ENCODE results near the gene IL6ST.
"Not testable (repeated sequence)": the region's sequence is repeated elsewhere in the genome, so short reads cannot be mapped to it uniquely, and the experiment has no call there.

The IL6ST gene

GRCh38 chr5:56019306-56020272 is 24.8 kb upstream of the IL6ST start:
- Histone ChIP-seq H3K4me1 (ENCODE audit: control insufficient read depth, low read depth, low read length) (no peaks in the 10 kb centered on the region), H3K27me3 (ENCODE audit: control insufficient read depth, insufficient read depth, low read length) (no peaks in the 10 kb centered on the region), H3K36me3 (ENCODE audit: control insufficient read depth, low read depth, low read length) (no peaks in the 10 kb centered on the region), H3K4me3 (ENCODE audit: low read length) (no peak overlapping the region), H3K27ac (ENCODE audit: low read length) (no peak overlapping the region), H3K9me3 (ENCODE audit: control insufficient read depth, low read depth, low read length) (no peaks in the 10 kb centered on the region), H3K9ac (ENCODE audit: low read length) (no peak overlapping the region)

GRCh38 chr5:56018832-56019231 is 24.1 kb upstream of the IL6ST start:
- H3K4me3 ChIP-seq (ENCODE audit: low read length) = no peak overlapping the region
- no peaks in the 10 kb centered on the region for H3K4me1 ChIP-seq (ENCODE audit: control insufficient read depth, low read depth, low read length)
- H3K27ac ChIP-seq (ENCODE audit: low read length) = no peak overlapping the region
- no peaks in the 10 kb centered on the region for H3K27me3 ChIP-seq (ENCODE audit: control insufficient read depth, insufficient read depth, low read length)
- no peak overlapping the region for H3K9ac ChIP-seq (ENCODE audit: low read length)
- H3K36me3 ChIP-seq (ENCODE audit: control insufficient read depth, low read depth, low read length) = no peaks in the 10 kb centered on the region
- no peaks in the 10 kb centered on the region for H3K9me3 ChIP-seq (ENCODE audit: control insufficient read depth, low read depth, low read length)

GRCh38 chr5:56014701-56015100 is 19.9 kb upstream of the IL6ST start:
- not testable (repeated sequence) for H3K36me3 ChIP-seq (ENCODE audit: control insufficient read depth, low read depth, low read length); H3K4me3 ChIP-seq (ENCODE audit: low read length); H3K27me3 ChIP-seq (ENCODE audit: control insufficient read depth, insufficient read depth, low read length); H3K4me1 ChIP-seq (ENCODE audit: control insufficient read depth, low read depth, low read length); H3K9me3 ChIP-seq (ENCODE audit: control insufficient read depth, low read depth, low read length); H3K9ac ChIP-seq (ENCODE audit: low read length); H3K27ac ChIP-seq (ENCODE audit: low read length)

DNA sequence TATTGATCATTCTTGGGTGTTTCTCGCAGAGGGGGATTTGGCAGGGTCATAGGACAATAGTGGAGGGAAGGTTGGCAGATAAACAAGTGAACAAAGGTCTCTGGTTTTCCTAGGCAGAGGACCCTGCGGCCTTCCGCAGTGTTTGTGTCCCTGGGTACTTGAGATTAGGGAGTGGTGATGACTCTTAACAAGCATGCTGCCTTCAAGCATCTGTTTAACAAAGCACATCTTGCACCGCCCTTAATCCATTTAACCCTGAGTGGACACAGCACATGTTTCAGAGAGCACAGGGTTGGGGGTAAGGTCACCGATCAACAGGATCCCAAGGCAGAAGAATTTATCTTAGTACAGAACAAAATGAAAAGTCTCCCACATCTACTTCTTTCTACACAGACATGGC is 19.2 kb upstream of the IL6ST start:
- not testable (repeated sequence) for H3K27ac ChIP-seq (ENCODE audit: low read length); H3K9ac ChIP-seq (ENCODE audit: low read length); H3K27me3 ChIP-seq (ENCODE audit: control insufficient read depth, insufficient read depth, low read length); H3K9me3 ChIP-seq (ENCODE audit: control insufficient read depth, low read depth, low read length); H3K4me1 ChIP-seq (ENCODE audit: control insufficient read depth, low read depth, low read length); H3K4me3 ChIP-seq (ENCODE audit: low read length); H3K36me3 ChIP-seq (ENCODE audit: control insufficient read depth, low read depth, low read length)

- no peak overlapping the region for H3K27ac ChIP-seq (ENCODE audit: low read length)
- no peak overlapping the region for H3K4me3 ChIP-seq (ENCODE audit: low read length)
- H3K36me3 ChIP-seq (ENCODE audit: control insufficient read depth, low read depth, low read length) = no peaks in the 10 kb centered on the region
- H3K4me1 ChIP-seq (ENCODE audit: control insufficient read depth, low read depth, low read length) = no peaks in the 10 kb centered on the region
- no peak overlapping the region for H3K9ac ChIP-seq (ENCODE audit: low read length)
- H3K27me3 ChIP-seq (ENCODE audit: control insufficient read depth, insufficient read depth, low read length) = no peaks in the 10 kb centered on the region
- H3K9me3 ChIP-seq (ENCODE audit: control insufficient read depth, low read depth, low read length) = no peaks in the 10 kb centered on the region
These were observed 17.7 kb upstream of the IL6ST start for GRCh38 chr5:56012281-56012963.

DNA sequence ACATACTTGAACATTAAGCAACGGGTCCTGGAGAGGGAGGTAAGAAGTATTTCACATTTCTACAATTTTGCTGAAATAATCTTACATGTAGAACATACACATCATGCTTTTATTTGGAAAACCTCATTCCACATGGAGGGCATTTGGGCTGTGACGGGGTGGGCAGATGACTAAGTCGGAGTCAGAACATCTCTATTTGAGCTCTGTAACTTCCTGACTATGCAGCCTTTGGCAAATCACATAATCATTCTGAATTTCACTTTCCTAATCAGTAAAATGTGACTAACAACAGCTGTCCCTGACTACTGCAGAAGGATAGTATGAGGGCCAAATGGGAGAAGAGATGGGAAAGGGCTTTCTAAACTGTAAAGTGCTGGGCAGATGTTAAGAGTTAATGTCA is 17.1 kb upstream of the IL6ST start:
- H3K36me3 ChIP-seq (ENCODE audit: control insufficient read depth, low read depth, low read length) = no peaks in the 10 kb centered on the region
- no peak overlapping the region for H3K27ac ChIP-seq (ENCODE audit: low read length)
- H3K9me3 ChIP-seq (ENCODE audit: control insufficient read depth, low read depth, low read length) = no peaks in the 10 kb centered on the region
- H3K4me1 ChIP-seq (ENCODE audit: control insufficient read depth, low read depth, low read length) = no peaks in the 10 kb centered on the region
- H3K4me3 ChIP-seq (ENCODE audit: low read length) = no peak overlapping the region
- no peaks in the 10 kb centered on the region for H3K27me3 ChIP-seq (ENCODE audit: control insufficient read depth, insufficient read depth, low read length)
- no peak overlapping the region for H3K9ac ChIP-seq (ENCODE audit: low read length)

DNA sequence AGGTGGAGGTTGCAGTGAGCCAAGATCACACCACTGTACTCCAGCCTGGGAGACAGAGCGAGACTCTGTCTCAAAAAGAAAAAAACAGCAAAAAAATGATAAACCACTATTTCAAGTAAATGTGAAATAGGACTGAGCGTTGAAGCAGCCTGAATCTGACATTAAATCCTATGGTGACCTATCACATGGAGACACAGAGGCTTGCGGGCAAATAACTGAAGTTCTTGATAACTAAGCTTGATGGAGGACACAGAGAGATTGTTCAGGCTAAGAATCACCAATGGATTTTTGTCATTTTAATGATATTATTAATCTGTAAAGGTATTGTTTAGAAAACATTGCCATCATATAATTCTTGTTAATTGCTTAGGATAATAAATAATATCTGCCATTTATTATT is 15.7 kb upstream of the IL6ST start:
- H3K27me3 ChIP-seq (ENCODE audit: control insufficient read depth, insufficient read depth, low read length) = no peaks in the 10 kb centered on the region
- no peak overlapping the region for H3K4me3 ChIP-seq (ENCODE audit: low read length)
- H3K9me3 ChIP-seq (ENCODE audit: control insufficient read depth, low read depth, low read length) = no peaks in the 10 kb centered on the region
- H3K27ac ChIP-seq (ENCODE audit: low read length) = no peak overlapping the region
- no peaks in the 10 kb centered on the region for H3K36me3 ChIP-seq (ENCODE audit: control insufficient read depth, low read depth, low read length)
- no peaks in the 10 kb centered on the region for H3K4me1 ChIP-seq (ENCODE audit: control insufficient read depth, low read depth, low read length)
- no peak overlapping the region for H3K9ac ChIP-seq (ENCODE audit: low read length)

- Histone ChIP-seq H3K4me1 (ENCODE audit: control insufficient read depth, low read depth, low read length) (no peaks in the 10 kb centered on the region), H3K27me3 (ENCODE audit: control insufficient read depth, insufficient read depth, low read length) (no peaks in the 10 kb centered on the region), H3K9me3 (ENCODE audit: control insufficient read depth, low read depth, low read length) (no peaks in the 10 kb centered on the region), H3K9ac (ENCODE audit: low read length) (no peak overlapping the region), H3K36me3 (ENCODE audit: control insufficient read depth, low read depth, low read length) (no peaks in the 10 kb centered on the region), H3K27ac (ENCODE audit: low read length) (no peak overlapping the region), H3K4me3 (ENCODE audit: low read length) (no peak overlapping the region)
These were observed 11.8 kb upstream of the IL6ST start for GRCh38 chr5:56006600-56006999.

- Histone ChIP-seq H3K27me3 (ENCODE audit: control insufficient read depth, insufficient read depth, low read length) (no peaks in the 10 kb centered on the region), H3K9me3 (ENCODE audit: control insufficient read depth, low read depth, low read length) (no peaks in the 10 kb centered on the region), H3K9ac (ENCODE audit: low read length) (no peak overlapping the region), H3K4me3 (ENCODE audit: low read length) (no peak overlapping the region), H3K36me3 (ENCODE audit: control insufficient read depth, low read depth, low read length) (no peaks in the 10 kb centered on the region), H3K27ac (ENCODE audit: low read length) (no peak overlapping the region), H3K4me1 (ENCODE audit: control insufficient read depth, low read depth, low read length) (no peaks in the 10 kb centered on the region)
These were observed 11.3 kb upstream of the IL6ST start for GRCh38 chr5:56006094-56006493.

GRCh38 chr5:56004874-56005273 is 10.1 kb upstream of the IL6ST start:
- no peaks in the 10 kb centered on the region for H3K36me3 ChIP-seq (ENCODE audit: control insufficient read depth, low read depth, low read length)
- no peak overlapping the region for H3K4me3 ChIP-seq (ENCODE audit: low read length)
- no peaks in the 10 kb centered on the region for H3K4me1 ChIP-seq (ENCODE audit: control insufficient read depth, low read depth, low read length)
- no peak overlapping the region for H3K9ac ChIP-seq (ENCODE audit: low read length)
- H3K27ac ChIP-seq (ENCODE audit: low read length) = no peak overlapping the region
- H3K27me3 ChIP-seq (ENCODE audit: control insufficient read depth, insufficient read depth, low read length) = no peaks in the 10 kb centered on the region
- H3K9me3 ChIP-seq (ENCODE audit: control insufficient read depth, low read depth, low read length) = no peaks in the 10 kb centered on the region

GRCh38 chr5:56003679-56004078 is 8.9 kb upstream of the IL6ST start:
- Histone ChIP-seq H3K4me1 (ENCODE audit: control insufficient read depth, low read depth, low read length) (no peaks in the 10 kb centered on the region), H3K4me3 (ENCODE audit: low read length) (no peak overlapping the region), H3K27ac (ENCODE audit: low read length) (no peak overlapping the region), H3K27me3 (ENCODE audit: control insufficient read depth, insufficient read depth, low read length) (no peaks in the 10 kb centered on the region), H3K9me3 (ENCODE audit: control insufficient read depth, low read depth, low read length) (no peaks in the 10 kb centered on the region), H3K9ac (ENCODE audit: low read length) (no peak overlapping the region), H3K36me3 (ENCODE audit: control insufficient read depth, low read depth, low read length) (no peaks in the 10 kb centered on the region)

DNA sequence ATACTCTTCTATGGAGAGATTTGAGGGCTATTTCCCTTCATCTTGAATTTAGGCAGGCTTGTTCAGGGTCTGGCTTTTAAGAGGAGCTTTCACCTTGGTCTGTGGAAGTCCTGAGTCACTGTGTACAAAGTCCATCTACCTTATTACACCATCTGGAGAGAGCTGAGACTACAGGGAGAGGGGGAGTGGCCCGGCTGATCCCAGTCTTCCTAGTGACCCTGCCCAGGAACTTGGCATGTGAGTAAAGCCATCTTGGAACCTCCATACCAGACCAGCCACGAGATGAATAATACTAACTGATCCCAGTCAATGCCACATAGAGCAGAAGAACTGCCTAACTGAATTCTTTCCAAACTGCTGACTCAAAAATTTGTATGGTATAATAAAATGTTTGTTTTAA is 8.4 kb upstream of the IL6ST start:
- no peak overlapping the region for H3K9ac ChIP-seq (ENCODE audit: low read length)
- no peaks in the 10 kb centered on the region for H3K36me3 ChIP-seq (ENCODE audit: control insufficient read depth, low read depth, low read length)
- H3K4me3 ChIP-seq (ENCODE audit: low read length) = no peak overlapping the region
- no peak overlapping the region for H3K27ac ChIP-seq (ENCODE audit: low read length)
- no peaks in the 10 kb centered on the region for H3K27me3 ChIP-seq (ENCODE audit: control insufficient read depth, insufficient read depth, low read length)
- no peaks in the 10 kb centered on the region for H3K9me3 ChIP-seq (ENCODE audit: control insufficient read depth, low read depth, low read length)
- H3K4me1 ChIP-seq (ENCODE audit: control insufficient read depth, low read depth, low read length) = no peaks in the 10 kb centered on the region
